Measurements from ENCODE around the gene GTPBP8.
"Not testable (repeated sequence)": the region's sequence is repeated elsewhere in the genome, so short reads cannot be mapped to it uniquely, and the experiment has no call there.

The GTPBP8 gene

GRCh38 chr3:113002037-113002436 lies 11.3 kb downstream of the GTPBP8 start:
- DNase-seq: no peak

DNA sequence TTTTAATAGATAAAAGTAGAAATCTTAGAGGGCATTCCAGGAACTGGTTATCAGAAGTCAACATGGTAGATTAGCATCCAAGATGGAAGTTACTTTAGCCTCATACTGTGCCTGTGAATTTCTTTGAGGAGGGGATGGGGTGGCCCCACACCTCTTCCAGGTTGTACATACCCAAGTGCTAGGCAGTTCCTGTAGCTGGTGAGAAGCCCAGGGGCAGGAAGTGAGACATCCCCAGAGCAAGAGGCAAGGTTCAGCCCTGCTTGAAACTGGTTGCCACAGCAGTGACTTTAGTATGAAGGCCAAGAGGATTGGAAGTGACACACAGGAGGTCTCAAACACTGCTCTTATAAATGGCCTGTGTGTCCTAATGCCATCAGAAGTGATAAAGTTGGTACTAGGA lies 11.9 kb downstream of the GTPBP8 start:
- DNase-seq: no peak

DNA sequence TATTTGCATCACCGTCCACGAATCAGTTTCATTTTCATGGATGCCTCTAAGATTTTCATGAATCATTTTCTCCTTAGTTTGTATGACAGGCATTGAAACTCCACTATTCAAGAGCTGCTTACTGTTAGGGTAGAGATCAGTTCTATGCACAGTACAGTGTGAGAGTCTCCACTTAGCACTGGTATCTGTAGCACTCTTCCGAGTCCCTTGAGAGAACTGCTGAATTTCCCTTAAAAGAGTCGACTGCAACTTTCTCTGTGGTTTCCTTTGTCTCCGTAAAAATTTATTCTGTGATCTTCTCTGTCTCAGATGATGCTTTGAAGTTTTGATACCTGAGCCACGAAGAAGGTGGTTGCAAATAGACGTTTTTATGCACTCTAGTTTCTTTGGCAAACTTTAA lies 14.8 kb downstream of the GTPBP8 start:
- no peak for DNase-seq

- DNase-seq: no peak
These were observed 15.7 kb downstream of the GTPBP8 start for GRCh38 chr3:113006359-113007056.

- DNase-seq: no peak
These were observed 17.3 kb downstream of the GTPBP8 start for GRCh38 chr3:113008117-113008516.

DNA sequence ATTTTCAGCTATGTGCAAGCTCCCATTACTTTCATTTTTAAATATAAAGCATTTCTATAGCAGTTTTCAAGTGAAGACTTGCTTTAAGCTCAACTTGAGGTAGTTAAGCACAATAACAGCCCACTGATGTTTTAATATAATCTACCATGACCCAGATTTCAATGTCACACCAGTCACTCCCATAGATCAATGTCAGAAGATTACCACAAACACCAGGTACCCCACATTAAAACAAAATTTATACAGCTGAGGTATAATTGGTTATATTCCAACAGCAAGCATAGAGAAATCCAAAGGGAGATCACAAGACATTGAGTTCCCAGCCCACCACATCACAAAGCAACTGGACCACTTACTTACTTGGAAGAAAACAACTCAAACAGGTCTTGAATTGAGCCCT lies 22.8 kb downstream of the GTPBP8 start:
- no peak for DNase-seq

DNA sequence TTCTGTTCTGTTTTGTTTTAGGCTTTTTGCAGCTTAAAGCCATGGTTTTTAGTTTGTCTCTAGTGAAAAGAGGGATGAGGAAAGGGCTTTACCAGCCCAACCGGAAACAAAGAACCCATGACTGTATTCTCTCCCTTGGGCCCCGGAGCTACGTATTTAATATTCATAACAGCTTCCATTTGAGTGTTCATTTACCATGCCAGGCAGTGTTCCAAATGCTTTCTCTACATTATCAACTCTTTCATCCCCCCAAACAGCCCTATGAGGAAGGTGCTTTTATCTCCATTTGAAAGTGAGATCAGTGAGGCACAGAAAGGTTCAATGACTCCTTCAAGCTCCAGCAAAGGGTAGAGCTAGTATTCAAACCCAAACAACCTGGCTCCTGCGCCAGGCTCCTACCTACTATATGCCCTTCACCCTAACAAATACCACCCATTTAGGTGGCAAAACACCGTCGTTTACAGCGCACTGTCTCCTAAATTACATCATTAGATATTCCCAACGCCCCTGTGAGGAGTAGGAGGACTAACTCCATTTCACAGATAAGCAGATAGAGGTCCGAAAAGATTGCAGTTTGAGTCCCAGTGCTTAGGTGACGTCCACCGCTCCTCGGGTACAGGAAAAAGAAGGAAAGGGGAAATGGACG lies 27.9 kb downstream of the GTPBP8 start:
- DNase-seq: no peak

GRCh38 chr3:113019182-113020137 lies 28.7 kb downstream of the GTPBP8 start:
- peak; percentile 86 for DNase-seq

GRCh38 chr3:113021471-113021870 lies 30.7 kb downstream of the GTPBP8 start:
- no peak for DNase-seq

GRCh38 chr3:113034011-113034410 lies 43.2 kb downstream of the GTPBP8 start:
- DNase-seq: no peak

GRCh38 chr3:113035387-113035982 lies 44.7 kb downstream of the GTPBP8 start:
- DNase-seq: peak; percentile 57

DNA sequence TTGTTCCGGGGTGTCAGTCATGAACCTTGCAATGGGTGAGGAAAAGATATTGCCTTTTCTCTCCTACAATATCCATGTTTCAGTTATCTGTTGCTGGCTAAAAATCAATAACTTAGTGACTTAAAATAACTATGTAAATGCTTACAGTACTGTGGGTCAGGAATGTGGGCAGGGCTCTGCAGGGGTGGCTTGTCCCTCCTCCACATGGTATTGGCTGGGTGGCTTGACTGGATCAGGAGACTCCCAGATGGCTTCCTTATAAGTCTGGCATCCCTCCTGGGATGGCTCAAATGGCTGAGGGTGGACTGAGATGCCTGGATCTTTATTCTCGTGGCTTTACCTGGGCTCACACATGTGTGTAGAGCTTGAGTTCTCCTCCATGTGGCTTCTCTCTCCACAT lies 47.5 kb downstream of the GTPBP8 start:
- no peak for DNase-seq

DNA sequence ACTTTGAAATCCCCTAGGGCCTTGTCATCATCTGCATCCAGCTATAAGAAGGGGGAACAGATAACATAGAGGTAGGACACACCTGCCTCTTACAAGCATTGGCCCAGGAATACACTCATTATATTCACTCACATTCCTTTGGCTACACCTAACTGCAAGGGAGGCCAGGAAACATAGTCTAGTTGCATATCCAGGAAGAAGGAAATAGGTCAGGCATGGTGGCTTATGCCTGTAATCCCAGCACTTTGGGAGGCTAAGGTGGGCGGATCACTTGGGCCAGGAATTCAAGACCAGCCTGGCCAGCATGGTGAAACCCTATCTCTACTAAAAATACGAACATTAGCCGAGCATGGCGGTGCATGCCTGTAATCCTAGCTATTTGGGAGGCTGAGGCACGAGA lies 48.8 kb downstream of the GTPBP8 start:
- DNase-seq: no peak

GRCh38 chr3:113040231-113040630 lies 49.4 kb downstream of the GTPBP8 start:
- no peak for DNase-seq

- no peak for DNase-seq
These were observed 52.9 kb downstream of the GTPBP8 start for GRCh38 chr3:113043686-113044085.

GRCh38 chr3:113046186-113046965 lies 55.6 kb downstream of the GTPBP8 start:
- not testable (repeated sequence) for DNase-seq

DNA sequence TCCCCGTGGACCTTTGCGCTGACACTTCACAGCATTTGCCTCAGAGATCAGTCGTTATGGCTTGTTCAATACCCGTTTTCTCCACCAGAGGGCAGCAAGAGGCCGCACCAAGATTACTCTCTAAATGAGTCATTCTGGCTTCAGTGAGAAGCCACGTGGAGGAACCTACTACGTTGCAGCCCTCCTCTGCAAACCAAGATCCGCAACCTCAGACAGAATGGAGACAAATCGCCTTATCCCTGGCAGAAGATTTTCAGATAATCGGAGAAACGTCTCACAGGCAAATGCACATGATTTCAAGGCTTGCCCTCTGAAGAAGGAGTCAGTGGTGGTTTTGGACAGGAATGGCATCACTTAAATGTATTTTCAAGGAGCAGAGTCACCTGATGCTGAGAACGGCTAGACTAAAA lies 60.5 kb downstream of the GTPBP8 start:
- peak; percentile 71 for DNase-seq

All from NCI-H2029 treated with DMSO at 0.1 percent for 48 hours (cell line).